GM20431 (cell line): ENCODE measurements around the gene AK1.
"Not testable (repeated sequence)": the region's sequence is repeated elsewhere in the genome, so short reads cannot be mapped to it uniquely, and the experiment has no call there.

Source experiments
- in situ Hi-C: fragments of 300-500 bp; cut with MseI, MboI; formaldehyde crosslinking; loops from one replicate; pipeline ENCODE4 v1.15.0; 2020; ENCODE audit warnings: low sequenced_read_pairs; ENCODE audit not compliant: unreplicated experiment

The AK1 gene

DNA sequence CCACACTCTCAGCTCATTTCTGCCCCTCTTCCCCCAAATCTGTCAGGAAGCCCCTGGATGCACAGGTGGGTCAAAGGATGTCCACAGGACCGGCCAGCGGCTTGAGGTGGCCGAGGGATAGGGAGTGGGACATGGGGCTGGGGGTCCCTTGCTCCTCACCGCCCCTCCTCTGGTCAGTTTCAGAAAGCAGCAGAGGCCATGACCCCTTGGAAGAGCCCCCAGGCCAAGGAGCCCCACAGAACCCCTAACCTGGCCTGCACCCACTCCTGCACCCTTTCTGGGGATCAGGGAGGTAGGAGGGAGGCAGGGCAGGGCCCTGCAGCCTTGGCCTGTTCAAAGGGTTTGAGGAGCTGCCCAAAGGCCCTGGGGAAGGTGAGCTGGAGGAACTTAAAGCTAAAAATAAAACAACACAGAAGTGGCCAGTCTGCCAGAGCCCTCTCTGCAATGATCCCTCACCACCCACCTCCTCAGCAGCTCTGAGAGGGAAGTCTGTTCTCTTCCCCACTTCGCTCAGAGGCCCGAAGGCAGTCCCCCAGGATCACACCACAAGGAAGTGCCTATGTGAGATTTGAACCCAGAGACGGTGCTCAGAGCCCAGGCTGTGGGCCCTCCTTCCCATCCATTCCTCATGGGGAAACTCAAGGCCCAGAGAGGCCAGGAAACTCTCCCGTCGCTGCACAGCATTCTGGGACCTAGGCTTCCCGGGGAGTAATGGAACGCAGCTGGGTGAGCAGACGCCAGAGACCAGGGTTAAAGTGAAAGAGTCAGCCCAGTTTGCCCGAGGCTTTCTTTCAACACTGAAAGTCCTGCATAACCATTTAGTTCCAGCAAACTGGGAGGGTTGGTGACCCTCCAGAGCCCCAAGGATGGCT lies 23.9 kb downstream of the AK1 start:
- in situ Hi-C loops = no loop called here

DNA sequence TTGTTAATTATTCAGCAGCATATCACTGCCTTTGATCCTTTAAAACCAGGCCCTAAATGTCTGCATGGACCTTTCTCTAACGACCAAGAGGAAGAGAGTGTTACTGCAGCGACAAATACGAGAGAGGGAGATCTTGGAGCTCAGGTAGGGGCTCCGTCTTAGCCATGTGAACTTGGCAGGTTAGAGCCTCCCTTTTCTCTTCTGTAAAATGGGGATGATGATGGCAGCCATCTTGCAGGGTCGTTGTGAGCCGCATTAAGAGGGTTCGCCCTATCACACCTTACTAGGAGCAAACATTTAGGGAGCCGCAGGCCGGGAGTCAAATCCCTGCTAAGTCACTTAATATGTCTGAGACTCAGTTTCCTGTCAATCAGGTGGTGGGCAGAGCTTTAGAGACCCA lies 24.6 kb downstream of the AK1 start:
- in situ Hi-C loops = no loop called here

DNA sequence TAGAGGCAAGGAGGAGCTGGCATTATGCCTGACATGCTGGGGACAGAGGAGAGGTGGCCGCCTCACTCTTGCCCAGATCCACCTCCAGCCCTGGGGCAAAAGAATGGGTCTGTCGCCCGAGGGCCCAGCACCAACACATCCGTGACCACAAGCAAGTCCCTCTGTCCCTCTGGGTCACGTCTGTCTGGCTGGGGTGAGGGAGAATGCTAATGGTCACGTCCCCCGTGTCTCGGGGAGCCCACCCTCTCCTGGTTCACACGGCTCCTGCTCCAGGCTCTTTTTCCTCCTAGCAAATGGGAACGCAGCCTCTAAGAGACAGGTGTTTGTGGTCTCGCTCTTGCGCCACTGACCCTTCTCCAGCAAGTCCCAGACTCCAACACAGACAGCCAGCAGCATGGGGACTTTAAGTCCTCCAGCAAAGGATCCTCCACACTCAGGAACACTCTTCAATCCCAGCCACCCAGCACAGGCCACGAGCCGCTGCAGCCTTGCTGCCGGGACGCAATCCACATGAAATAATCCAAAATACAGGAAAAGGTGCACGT lies 27.1 kb downstream of the AK1 start:
- in situ Hi-C loops = no loop called here

- in situ Hi-C loops = no loop called here
These were observed 28.5 kb downstream of the AK1 start for GRCh38 chr9:127848756-127849504.

- in situ Hi-C loops = no loop called here
These were observed 29.4 kb downstream of the AK1 start for GRCh38 chr9:127847833-127848755.

DNA sequence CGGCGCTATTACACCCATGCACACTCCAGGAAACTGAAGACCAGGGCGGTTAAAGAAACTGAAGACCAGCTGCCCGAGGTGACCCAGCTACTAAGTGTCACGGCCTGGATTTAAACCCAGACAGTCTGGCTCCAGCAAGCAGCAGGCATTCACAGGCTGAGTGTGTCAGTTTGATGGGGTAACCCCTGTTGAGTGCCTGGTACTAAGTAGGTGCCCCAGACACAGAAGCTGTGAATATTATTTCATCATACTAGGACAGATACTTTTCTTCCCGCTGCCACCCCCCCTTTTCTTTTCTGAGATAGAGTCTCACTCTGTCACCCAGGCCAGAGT lies 30.3 kb downstream of the AK1 start:
- in situ Hi-C loops = no loop called here

- in situ Hi-C loops = no loop called here
These were observed 30.9 kb downstream of the AK1 start for GRCh38 chr9:127846443-127847177.

- in situ Hi-C loops = not testable (repeated sequence)
These were observed 31.9 kb downstream of the AK1 start for GRCh38 chr9:127845619-127846018.

DNA sequence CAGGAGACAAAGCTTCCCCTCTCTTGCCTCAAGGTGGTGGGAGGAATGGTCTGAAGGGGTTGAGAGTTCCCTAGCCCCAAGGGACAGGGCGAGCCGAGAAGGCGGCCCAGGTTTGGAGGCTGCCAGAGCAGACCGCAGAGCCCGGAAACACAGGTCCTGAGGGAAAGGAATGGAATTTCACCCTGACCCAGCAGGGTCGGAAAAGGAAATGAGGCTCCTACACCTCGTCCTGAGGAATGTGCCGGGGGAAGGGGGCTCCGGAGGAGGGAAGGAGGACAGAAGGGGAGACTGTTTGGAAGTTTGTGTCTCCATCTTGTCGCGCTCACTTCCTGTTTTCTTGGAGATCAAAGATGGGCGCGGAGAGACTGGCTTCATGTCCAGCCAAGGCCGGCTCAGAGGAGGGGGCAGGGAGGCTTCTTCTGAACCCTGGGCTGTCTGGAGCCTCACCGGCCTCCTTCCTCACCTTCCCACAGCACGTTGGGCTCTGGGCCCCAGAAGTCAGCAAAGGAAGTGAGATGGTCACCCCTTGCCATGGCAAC lies 32.6 kb downstream of the AK1 start:
- in situ Hi-C loops = no loop called here

- in situ Hi-C loops = no loop called here
These were observed 36.2 kb downstream of the AK1 start for GRCh38 chr9:127841087-127841835.

GRCh38 chr9:127838375-127839078 lies 38.9 kb downstream of the AK1 start:
- in situ Hi-C loops = no loop called here

- in situ Hi-C loops = no loop called here
These were observed 40.1 kb downstream of the AK1 start for GRCh38 chr9:127837346-127837745.

DNA sequence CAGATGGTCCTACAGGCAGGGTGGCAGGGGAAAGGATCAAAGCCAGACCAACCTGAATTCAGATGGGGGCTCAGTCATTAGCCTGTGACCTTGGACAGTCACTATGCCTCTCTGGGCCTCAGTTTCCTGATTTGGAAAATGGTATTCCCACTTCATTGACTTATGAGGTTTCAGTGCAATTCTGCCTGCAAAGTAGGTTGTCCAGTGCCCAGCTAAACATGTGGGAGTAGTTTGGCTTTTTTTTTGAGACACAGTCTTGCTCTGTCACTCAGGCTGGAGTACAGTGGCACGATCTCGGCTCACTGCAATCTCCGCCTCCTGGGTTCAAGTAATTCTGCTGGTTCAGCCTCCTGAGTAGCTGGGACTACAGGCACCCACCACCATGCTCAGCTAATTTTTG lies 40.9 kb downstream of the AK1 start:
- in situ Hi-C loops = not testable (repeated sequence)

DNA sequence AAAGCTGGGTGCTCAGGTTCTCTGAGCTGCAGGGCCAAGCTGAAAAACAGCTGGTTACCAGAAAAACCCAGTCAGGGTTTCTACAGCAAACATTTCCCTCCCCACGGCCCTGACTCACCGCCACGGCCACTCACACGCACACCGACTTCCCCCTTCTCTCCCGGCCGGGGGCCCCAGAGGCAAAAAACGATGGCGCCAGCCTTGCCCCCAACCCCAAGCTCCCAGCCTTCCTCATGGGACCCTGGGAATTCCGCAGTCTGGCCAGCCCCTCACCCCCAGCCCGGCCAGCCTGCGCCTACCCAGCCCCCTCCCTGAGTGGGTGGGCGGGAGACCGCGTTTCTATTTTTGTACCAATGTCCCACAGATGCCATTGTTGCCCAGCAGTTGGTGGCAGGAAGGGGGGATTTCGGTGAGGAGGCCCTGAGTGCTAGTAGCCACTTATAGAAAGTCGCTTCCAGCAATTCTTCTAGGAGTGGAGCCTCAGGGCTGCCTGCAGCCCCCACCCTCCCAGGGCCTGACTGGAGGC lies 41.4 kb downstream of the AK1 start:
- in situ Hi-C loops = no loop called here

DNA sequence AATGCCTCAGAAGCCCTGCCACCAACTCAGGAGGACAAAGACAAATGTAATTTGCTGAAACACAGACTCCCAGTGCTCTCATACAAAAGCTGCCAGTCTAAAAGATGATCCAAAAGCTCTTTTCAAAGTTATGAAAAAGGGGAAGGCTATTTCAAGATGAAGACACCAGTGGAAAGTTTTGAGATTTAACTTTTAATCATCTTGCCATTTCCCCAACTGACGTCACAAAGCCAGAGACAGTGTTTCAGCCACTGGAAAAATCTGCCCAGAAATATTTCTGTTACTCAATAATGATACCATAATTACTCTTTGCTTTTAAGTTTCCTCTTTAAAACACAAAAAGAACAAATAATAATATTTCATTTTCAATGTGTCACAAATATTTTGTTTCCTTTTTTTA lies 43.9 kb downstream of the AK1 start:
- in situ Hi-C loops = no loop called here

DNA sequence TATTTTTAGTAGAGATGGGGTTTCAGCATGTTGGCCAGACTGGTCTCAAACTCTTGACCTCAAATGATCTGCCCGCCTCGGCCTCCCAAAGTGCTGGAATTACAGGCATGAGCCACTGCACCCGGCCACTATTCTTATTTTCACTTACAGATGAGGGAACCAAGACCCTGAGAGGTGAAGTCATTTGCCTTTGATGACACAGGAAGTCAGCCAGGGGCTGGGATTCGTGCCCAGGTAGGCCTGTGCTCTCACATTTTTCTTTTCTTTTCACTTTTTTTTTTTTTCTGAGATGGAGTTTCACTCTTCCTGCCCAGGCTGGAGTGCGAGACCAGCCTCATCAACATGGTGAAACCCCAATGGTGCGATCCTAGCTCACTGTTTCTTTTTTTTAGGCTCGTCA lies 45.2 kb downstream of the AK1 start:
- in situ Hi-C loops = no loop called here

DNA sequence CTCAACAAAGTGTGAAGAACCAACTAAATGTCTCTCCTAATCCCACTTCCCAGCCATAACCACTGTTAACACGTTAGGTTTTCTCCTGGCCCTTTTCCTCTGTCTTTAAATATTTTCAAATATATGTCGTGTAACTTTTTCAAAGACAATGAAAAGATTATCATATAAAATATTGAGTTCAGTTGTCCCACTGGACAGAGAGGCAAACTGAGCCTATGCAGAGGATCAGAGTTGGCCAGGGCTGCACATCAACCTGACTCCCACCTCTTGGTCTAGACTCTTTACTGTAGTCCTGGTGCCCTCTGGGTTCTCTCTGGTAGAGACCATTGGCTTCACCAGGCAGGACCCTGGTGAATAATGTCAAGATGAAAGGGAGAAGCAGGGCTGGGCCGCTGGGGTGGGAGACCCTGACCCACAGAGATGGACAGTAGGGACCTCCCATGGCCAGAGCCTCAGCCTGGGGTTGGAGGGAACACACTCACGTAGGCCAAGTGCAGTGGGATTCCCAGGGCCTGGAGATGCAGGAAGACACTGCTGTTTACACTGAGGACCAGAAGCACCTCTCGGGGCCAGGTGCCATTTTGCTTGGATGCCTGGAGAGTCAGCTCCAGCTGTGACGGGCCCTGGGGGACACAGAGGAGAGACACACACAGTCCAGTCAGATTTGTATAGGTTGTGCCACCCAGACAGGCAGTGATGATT lies 48.1 kb downstream of the AK1 start:
- in situ Hi-C loops = no loop called here
